Stimulated activated naive CD4-positive, alpha-beta T cell treated with Interleukin-2 at 50 U/mL for 16 hours (primary cell): Measurements from ENCODE around the gene CNTN3.

Experiments used
- DNase-seq: peaks from one replicate; lab custom pipeline; 2025; lab: John Stamatoyannopoulos, UW

Gene CNTN3

GRCh38 chr3:74614107-74614967 lies at the start of gene CNTN3:
CNTN3 (minus strand) TSS chr3:74614659; CDS start chr3:74521112, 93,547 bp downstream.
- DNase-seq = no peak

- DNase-seq = no peak
These were observed 48.7 kb upstream of the CNTN3 start for GRCh38 chr3:74663178-74663577.

DNA sequence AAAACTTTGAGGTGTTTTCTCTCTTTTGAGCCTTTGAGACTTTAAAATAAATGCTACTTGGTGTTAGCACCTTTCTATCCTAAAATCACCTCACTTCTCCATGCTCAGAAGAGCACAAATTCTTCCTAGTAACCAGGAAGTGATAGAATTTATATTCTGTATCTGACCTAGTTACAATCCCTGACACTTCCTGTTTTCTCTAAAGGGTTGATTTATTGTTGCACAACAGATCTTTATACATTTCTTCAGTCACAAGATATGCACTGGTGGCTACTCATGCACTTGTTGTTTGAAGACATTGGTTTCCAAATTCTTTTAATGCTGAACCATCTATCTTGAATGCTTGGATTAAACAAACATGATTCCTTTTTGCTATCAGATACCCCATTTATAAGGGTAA lies 47.2 kb upstream of the CNTN3 start:
- DNase-seq = no peak

DNA sequence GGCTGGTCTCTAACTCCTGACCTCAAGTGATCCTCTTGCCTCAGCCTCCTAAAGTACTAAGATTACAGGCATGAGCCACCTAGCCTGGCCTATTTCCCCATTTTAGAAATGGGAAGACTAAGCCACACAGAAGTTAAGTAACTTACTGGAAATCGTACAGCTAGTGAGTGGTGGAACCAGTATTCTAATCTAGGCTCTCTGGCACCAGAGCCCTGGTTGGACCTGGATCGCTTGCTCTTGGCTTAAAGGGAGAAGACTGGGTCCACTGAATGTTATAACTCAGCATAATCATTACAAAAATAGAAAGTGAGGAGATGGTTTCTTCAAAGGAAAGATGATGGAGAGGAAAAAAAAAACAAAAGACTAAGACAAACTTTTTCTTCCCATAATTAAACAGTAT lies 37.4 kb upstream of the CNTN3 start:
- no peak for DNase-seq

GRCh38 chr3:74651292-74651691 lies 36.8 kb upstream of the CNTN3 start:
- no peak for DNase-seq

GRCh38 chr3:74648107-74648506 lies 33.6 kb upstream of the CNTN3 start:
- no peak for DNase-seq

DNA sequence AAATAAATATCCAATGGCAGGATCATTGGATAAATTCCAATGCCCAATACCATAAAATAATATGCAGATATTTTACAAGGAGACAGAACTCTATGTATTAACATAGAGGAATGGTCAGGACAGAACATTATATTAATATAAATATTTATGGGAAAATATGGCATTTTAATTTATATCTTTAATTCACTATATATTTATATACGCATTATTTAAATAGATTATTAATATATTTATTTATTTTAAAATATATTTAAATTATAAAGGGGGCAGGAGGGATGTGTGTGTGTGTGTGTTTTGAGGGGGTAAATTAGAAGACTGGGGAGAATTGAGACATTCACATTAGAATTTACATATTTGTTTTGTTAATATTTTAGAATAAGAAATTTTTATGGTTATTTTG lies 31.6 kb upstream of the CNTN3 start:
- no peak for DNase-seq

DNA sequence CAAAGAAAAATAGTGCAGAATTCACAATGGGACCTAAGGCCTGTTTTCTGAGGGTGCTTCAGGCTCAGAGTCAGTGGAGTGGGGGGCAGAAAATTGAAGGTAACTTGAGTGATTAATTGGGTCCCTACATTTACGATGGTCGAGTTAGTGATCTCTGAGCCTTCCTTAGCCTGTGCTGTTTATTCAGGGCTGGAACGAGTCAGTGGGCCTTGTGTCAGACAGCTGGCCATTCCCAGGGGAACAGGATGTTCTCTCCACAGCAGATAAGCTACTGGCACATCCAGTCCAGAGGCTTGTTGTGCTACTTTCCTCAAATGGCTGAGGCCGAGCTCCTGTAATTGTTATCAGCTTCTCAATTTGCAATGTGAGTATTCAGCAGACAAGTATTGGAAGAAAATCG lies 29.2 kb upstream of the CNTN3 start:
- no peak for DNase-seq

- DNase-seq = no peak
These were observed 28.4 kb upstream of the CNTN3 start for GRCh38 chr3:74642876-74643275.

- DNase-seq = no peak
These were observed 25.8 kb upstream of the CNTN3 start for GRCh38 chr3:74640211-74640610.

- no peak for DNase-seq
These were observed 25.2 kb upstream of the CNTN3 start for GRCh38 chr3:74639681-74640080.

DNA sequence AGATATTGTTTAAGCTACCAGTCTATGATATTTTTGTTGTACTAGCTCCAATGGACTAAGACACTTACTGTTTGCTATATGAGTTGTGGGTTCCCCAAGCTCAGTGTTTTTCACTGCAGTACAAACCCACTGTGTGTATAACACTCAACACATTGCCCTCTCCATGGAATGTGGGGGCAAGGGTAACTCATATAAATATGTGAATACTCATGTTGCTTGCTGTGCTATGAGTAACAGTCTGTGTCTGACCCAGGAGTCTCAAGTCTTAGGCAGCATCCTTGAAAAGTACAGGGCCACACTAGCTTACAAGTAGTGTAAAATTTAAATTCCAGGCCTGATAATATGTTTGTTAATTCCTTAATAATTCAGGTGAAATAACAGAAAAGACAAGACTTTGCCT lies 22.5 kb upstream of the CNTN3 start:
- DNase-seq = no peak

- DNase-seq = no peak
These were observed 18.6 kb upstream of the CNTN3 start for GRCh38 chr3:74633021-74633420.

DNA sequence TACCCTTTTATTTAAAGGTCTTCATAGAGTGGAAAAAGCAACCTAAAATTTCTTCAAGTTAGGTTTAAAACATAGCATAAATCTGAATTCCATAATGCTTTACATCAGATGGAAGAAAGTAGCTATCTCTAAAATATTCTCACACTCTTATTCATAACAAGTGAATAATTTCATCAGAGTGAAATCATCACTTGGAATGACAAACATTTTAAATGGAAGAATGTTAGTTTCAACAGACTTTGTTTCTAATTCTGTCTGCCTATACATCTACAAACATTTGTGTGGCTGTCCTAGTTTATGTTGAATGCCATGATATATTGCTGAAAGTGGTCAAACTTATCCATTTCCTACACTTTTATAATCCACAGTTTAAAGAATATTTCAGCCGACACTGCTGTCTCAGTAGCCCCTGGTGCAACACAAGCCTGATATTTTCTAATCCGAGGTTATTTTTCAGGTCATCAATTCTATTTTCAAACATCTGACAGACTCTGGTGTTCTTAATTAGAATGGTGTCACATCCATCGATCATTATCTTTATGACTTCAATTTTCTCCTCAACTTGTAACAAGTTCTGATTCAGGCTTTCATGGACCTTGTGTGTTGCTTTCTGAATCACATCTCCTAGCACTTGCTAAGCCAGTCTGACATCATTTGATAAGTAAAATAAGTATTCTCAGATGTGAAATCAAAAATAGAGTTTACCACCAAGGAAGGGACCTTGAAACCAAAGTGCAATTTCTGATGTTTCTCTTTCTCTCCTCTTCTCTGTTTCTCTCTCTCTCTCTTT lies 17.1 kb upstream of the CNTN3 start:
- no peak for DNase-seq

DNA sequence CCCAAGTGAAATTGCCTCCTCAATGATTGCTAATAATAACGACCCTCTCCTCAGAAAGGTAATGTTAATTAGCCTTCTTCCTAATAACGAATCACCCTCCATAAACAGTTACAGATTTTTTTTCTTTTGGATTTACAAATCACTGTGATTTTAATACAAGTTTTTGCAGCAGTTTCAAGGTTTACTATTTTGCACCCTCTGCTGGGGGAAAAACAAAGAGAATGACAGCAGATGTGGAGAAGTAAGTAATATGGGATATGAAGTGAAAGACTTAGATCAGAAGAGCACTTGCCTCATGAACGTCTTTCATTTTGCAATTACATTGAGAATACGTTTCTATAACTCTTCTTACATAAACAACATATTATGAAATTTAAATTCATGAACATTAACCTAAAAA lies 16.1 kb upstream of the CNTN3 start:
- no peak for DNase-seq

GRCh38 chr3:74626011-74626410 lies 11.6 kb upstream of the CNTN3 start:
- DNase-seq = no peak

GRCh38 chr3:74624301-74624700 lies 9.8 kb upstream of the CNTN3 start:
- DNase-seq = no peak

GRCh38 chr3:74623261-74623836 lies 8.9 kb upstream of the CNTN3 start:
- no peak for DNase-seq

GRCh38 chr3:74621581-74621980 lies 7.1 kb upstream of the CNTN3 start:
- no peak for DNase-seq

GRCh38 chr3:74617776-74618175 lies 3.3 kb upstream of the CNTN3 start:
- DNase-seq = no peak

DNA sequence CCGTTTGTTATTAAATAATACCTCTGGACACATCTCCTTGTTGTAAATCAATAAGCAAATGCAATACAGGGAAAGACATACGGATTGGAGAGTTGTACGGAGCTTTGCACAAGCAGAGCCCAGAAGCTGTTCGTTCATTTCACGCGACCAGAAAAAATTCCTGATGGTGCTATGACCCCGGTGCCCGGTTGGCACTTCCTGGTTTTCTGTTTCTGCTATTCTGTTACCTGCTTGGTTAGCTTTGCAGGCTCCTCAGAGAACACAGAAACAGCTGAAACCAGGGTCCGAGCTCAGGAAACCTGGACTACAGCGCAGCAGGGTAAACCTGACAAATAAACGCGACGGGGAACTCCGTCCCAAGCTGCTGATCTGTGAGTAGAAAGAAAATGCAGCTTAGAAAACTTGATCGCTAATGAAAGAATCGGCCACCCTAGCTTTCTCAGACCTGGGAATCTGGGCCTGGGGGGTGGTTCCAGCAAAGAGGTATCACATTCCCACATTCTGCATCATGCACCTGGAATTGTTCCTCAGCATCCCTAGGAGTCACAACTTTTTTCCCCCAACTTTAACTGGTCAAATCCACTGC lies 845 bp downstream of the CNTN3 start:
- DNase-seq = no peak

- DNase-seq = no peak
These were observed 1.4 kb downstream of the CNTN3 start for GRCh38 chr3:74613060-74613459.

DNA sequence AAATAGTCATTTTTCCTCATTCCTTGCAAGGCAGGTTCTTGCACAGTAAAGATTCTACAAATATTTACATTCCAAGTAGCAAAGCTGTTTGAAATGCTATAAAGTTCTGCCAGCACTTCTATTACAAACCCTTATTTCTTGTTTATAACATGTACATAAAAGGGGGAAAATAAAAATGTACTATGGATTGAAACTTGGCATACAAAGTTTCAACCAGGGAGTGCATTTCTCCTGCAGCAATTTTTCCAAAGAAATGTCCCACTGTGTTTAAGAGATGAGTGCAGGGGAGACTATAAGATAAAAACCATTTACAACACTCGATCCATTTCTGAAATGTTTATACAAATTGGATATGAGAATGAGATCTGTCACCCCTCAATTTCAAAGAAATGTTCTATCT lies 3.3 kb downstream of the CNTN3 start:
- no peak for DNase-seq
